Sigmoid colon (tissue), 4 donors: ENCODE measurements around the gene NBDY.

ENCODE experiments used
- CTCF ChIP-seq, 4 experiments: fragments of 450-650 bp in 3 of 4; fragments of 200-600 bp in 1 of 4; IDR thresholded peaks; one replicate each; pipeline ENCODE4 v1.5.1; 2016 to 2019; ENCODE audit warnings: antibody characterized with exemption in 4 of 4, mild to moderate bottlenecking in 3 of 4, moderate library complexity in 2 of 4
- EP300 ChIP-seq, 4 donors: sonication (generic); formaldehyde crosslinking; IDR thresholded peaks; one replicate each; pipeline ENCODE4 v1.6.1; 2017; ENCODE audit warnings: antibody characterized with exemption in 4 of 4

- TF ChIP-seq CTCF (IDR thresholded peaks at IDR 0.05): no peak
- TF ChIP-seq EP300 (IDR thresholded peaks at IDR 0.05): no peak
Measured at GRCh38 chrX:56791456-56791855, 62.4 kb downstream of the NBDY start.
